HG03066 (cell line): Measurements from ENCODE around the gene FSTL1.

Experiments used
- ATAC-seq: cut with Tn5 transposase; IDR thresholded peaks from one replicate; pipeline ENCODE4 v1.9.1; 2021; ENCODE audit warnings: low read depth; ENCODE audit not compliant: unreplicated experiment

Gene FSTL1

DNA sequence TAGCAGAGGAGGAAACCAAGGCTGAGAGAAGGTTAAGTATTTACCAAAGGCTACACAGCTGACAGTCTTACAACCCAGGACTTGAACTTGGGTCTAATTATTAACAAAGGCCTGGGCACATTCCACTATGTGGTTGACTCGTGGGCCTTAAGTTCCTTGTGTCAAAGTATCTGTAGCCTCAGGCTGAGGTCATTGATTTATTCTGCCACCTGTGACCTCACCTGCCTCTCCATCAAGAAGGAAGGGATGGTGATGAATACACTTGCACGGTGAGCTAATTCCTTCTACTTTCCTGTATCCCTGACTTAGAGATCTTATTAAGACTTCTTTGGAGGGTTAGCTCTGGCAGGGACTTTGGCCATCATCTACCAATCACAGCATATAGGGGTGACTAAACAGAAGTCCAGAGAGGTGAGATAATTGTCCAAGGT is 81.7 kb downstream of the FSTL1 start:
- ATAC-seq: peak; percentile 87

DNA sequence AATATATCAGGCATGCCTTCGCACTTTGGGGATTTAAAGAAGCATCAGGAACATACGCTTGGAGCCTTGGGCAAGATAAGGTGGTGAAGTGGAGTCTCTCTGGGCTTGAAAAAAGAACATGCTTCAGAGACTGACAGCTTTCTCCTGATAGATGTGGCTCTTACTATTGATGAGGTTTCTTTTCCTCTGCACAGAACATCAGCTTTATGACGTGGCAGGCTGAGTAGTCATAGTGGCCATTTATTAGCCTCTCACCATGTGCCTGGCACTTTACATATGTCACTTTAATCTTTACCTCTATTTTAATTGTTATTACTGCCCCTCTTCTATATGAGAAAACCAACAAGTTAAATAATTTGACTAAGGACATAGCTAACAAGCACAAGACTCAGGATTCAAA is 82.6 kb downstream of the FSTL1 start:
- ATAC-seq: no peak

DNA sequence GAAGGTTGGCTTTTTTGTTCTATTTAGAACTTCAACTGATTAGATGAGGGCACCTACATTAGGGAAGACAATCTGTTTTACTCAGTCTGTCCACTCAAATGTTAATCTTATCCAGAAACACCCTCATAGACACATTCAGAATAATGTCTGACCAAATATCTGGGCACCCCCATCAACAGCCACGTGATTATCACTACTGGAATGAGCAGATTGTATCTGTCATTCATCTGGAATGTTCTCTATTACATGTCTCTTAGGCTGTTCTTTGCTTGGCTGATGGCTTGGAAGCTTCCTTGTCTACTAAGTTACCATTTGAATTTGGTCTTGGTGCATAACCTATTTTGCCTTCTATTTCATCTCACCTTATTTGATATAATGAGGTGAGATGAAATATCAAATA is 86.0 kb downstream of the FSTL1 start:
- no peak for ATAC-seq

DNA sequence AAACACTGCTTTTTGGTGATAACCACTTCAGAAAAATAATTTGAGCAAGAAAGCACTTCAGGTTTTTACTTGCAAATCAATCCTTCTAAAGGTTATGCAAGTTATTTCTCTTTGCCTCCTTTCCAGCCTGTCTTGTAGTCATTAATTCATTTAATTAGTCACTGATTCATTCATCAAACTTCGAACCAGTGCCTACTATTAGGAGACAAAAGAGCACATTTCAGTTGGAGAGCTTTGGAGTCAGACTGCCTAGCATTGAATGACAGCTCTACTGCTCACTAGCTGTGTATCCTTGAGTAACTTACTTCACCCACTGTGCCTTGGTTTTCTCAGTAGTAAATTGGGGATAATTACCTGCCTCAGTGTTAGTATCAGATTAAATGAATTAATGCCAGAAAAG is 86.7 kb downstream of the FSTL1 start:
- ATAC-seq: no peak

DNA sequence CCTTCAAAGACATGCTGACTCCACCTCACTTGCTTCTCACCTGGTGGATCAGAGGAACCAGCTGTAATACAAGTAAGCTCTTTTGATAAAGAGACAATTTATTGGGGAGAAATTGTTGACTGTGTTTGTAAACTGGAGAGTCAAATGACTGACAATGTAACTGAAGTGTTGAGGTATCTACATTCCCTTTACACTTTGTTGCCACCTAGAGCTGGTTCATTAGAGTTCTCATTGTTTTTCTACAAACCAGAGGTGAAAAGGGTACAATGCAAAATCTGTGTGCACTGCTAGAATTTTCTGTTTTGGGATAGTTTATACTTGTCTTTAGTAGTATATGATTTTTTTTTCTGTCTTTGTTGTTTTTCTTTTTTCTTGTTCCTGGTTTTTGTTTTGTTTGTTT is 93.0 kb downstream of the FSTL1 start:
- no peak for ATAC-seq

GRCh38 chr3:120355486-120355885 is 95.3 kb downstream of the FSTL1 start:
- ATAC-seq: no peak

DNA sequence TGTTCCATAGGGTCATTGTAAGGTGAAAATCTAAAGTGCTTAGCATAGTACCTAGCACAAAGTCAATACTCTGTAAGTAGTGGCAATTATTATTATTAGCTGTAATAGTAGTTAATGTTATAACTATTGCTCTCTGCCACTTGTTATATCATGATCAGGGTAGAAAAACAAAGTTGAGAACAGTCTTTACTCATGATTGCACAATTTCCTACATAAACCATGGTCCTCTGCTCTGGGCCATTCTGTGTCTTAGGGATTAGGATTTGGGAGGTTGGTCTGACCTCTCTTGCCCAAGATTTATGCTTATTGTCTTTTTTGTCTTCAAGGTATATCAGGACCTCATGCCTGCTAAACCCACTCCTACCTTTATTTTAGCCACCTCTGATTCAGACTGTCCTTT is 97.3 kb downstream of the FSTL1 start:
- no peak for ATAC-seq

GRCh38 chr3:120352017-120352416 is 98.8 kb downstream of the FSTL1 start:
- ATAC-seq: no peak

DNA sequence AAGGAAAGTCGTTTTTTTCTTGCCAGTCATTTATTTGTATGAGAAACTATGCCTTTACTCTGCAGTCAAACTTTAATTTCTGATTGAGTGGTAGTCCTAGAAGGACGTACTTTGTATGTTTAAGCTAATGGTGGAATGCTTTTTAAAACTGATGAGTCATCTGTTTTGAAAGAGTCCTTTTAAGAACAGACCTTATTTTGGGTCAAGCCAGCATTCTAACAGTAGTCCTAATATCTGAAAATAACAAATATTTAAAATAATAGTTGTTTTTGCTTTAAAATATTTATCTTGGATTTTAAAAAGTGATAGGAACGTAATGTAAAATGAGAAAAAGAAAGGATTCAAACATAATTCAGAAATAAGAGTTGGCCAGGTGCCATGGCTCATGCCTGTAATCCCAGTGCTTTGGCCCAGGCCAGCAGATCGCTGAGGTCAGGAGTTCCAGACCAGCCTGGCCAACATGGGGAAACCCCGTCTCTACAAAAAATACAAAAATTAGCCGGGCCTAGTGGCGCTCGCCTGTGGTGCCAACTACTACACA is 100.3 kb downstream of the FSTL1 start:
- no peak for ATAC-seq

DNA sequence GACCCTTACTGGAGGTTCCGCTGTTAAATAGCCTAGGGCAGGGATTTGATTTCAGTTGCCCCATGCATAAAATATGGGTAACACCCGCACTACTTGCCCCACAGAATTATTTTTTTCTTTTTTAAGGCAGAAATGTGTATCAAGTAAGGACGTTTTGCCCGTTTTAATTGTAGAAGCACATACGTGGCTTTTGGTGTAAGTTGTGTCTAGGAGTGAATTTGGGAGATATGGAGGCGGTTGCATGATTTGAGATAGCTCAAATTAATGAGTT is 101.0 kb downstream of the FSTL1 start:
- ATAC-seq: no peak

GRCh38 chr3:120348991-120349854 is 101.6 kb downstream of the FSTL1 start, which contains the start of gene LRRC58:
Gene LRRC58, minus strand, starts transcription at chr3:120349354. Its CDS starts 111 bp downstream, at chr3:120349243.
- ATAC-seq: peak; percentile 82

DNA sequence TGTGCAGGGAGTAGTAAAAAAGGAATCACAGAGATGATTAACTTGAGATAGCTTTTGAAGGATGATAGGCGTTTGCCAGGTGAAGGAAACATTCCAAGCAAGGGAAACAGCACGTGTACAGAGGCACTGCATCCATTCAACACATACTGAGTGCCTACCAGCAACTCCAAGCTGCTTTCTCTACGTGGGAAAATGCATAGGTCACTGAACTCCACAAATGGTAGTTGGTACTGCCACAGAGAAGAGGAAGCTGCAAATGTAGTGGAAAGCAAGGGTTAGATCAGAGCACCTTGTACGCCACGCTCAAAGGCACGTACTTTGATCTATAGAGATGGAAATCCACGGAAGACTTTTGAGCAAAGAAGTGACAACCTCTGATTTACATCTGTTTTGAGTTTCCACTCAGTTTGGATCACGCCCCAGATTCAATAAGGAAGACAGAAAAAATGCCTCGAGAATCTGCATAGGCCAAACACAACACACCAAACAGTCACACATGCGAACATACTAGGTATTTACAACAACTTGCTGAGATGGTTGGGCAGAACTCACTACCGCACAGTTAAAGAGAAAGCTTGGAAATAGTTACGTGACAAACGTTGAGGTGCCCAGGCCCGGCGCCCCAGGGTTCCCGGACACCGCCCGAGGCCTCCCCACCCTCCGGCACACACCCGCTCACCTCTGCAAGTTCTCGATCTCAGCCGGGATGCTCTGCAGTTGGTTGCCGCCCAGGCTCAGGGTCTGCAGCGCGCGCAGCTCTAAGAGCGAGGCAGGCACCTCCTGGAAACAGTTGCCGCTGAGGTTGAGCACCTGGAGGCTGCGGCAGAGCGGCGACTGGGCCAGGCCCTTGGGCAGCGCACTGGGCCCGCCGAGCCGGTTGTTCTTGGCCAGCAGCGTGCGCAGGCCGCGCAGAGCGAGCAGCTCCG is 102.5 kb downstream of the FSTL1 start:
- ATAC-seq: peak; percentile 45

DNA sequence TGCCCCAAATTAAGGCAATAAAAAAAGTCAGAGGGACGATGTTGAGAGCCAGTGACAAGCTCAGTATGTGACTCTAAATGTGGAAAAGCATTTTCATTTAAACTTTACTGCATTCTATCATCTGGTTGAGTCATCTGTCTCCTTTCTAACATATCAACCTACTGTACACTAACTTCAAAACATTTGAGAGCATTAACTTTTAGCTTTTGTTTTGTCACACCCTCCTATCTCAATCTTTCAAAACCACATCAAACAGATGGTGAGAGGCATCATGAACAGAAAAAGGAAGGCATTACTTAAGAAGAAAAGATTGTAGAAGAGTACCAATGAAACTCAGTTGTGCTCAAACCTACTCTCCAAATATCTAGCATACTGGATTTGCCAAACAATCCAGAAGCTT is 106.4 kb downstream of the FSTL1 start:
- no peak for ATAC-seq
